ENCODE data around the gene SDF4.

Gene SDF4

DNA sequence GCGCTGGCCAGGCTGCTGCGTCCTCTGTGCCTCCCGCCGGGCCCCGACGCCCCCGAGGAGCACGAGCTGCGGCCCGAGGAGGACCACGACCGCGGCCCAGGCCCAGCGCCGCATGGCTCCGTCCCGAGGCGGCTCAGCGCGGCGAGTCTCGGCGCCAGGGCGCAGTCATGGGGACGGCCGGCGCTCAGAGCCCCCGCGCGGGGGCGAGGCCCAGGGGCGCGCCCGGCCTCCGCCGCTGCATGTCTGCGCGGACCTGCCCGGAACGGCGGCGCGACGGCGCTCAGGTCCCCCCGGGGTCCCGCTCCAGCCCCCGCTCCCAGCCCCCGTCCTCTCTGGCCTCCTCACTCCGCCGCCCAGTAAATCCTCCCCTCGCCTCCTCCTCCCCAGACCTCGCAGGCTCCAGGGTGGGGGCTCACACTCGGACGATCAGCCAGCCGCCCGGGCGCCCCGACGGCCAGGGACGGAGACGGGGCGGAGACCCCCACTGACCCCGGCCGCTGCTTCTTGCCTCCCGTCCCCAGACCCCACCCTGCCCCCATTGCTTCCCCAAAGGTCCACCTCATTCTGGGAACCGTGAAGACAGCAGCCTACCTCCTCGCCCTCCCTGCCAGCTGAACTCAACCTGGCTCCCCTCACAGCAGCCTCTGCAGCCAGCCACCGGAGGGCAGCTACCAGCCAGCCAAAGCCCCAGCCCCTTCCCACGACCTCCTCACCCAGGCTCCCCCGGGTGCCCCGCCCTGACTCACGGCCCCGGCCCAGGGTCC is 15.0 kb upstream of the SDF4 start, which contains the start of gene C1QTNF12:
C1QTNF12 (minus strand) TSS at position 146 of the 764 bp plus-strand sequence; CDS start at position 114, 32 bp downstream.
- H3K4me3 ChIP-seq (ENCODE audit: control insufficient read depth, low read depth, low read length) = no peak within 1 kb of the TSS
- no peak for DNase-seq (ENCODE audit: low read depth)
- TF ChIP-seq, protein P1, sequence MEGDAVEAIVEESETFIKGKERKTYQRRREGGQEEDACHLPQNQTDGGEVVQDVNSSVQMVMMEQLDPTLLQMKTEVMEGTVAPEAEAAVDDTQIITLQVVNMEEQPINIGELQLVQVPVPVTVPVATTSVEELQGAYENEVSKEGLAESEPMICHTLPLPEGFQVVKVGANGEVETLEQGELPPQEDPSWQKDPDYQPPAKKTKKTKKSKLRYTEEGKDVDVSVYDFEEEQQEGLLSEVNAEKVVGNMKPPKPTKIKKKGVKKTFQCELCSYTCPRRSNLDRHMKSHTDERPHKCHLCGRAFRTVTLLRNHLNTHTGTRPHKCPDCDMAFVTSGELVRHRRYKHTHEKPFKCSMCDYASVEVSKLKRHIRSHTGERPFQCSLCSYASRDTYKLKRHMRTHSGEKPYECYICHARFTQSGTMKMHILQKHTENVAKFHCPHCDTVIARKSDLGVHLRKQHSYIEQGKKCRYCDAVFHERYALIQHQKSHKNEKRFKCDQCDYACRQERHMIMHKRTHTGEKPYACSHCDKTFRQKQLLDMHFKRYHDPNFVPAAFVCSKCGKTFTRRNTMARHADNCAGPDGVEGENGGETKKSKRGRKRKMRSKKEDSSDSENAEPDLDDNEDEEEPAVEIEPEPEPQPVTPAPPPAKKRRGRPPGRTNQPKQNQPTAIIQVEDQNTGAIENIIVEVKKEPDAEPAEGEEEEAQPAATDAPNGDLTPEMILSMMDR (IDR thresholded peaks at IDR 0.05; ENCODE audit: control insufficient read depth, insufficient read depth, low read depth, low read length, missing control alignments) = no peak

DNA sequence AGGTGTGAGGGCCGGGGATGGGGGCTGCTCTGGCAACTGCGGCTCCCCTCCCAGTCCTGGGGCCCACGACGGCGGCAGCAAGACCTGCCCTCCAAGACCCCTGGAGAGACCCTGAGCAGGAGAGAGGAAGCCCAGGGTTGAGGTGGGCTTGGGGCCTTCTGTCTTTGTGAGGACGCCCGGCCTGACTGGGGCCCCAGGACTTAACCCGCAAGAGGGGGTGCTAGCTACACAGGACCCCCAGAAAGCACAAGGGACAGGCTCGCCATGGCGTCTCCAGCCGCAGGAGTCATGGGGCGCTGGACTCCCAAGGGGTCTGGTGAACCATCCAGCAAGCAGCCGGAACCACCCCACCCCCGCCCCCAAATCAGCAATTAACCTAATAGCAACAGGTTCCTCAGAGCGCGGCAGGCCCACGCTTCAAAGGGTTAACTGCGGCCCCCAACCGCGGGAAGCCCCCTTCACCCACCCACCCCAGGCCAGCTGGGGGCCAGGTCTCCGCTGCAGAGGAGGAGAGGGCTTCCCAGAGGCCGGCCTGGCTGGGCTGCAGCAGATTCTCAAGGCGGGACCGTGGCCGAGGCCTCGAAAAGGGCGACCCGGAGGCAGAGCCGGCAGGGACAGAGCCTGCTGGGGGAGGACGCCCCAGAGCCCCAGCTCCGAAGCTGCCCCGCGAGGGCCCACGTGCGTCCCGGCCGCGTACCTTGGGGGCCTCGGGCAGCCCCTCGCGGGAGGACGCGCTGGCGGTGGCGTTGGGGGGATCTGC is 14.2 kb upstream of the SDF4 start:
- TF ChIP-seq, protein P1 (IDR thresholded peaks at IDR 0.05; ENCODE audit: control insufficient read depth, insufficient read depth, low read depth, low read length, missing control alignments) = no peak
- no peak for DNase-seq (ENCODE audit: low read depth)
- H3K4me3 ChIP-seq (ENCODE audit: control insufficient read depth, low read depth, low read length) = no peak overlapping the region

DNA sequence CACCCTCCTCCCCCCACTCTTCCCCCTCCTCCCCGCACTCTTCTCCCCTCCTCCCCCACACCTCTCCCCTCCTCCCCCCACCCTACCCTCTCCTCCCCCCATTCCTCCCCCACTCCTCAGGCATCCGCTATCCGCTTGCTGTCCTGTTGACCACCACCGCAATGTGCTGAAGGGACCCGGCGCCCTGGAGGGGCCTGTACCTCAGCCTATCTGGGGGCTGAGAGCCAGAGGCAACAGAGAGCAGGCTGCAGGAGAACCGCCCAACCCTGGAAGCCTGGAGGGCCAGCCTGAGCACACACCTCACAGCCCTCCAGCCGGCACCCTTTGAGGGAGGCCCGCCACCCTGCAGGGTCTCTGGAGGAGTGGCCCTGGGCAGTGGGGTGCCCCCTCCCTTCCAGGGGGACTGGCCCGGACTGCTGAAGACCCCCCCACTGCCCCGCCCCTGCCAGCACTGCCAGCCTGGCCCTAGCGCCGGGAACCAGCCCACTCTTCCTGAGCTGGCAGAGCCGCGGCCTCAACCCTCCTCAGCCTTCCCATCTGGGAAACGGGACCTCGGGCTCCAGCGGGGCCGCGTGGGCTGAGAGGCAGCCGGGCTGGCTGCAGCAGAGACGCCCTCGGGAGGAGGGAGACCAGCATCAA is 13.5 kb upstream of the SDF4 start:
- TF ChIP-seq, protein P1 (IDR thresholded peaks at IDR 0.05; ENCODE audit: control insufficient read depth, insufficient read depth, low read depth, low read length, missing control alignments) = no peak
- no peak for DNase-seq (ENCODE audit: low read depth)
- H3K4me3 ChIP-seq (ENCODE audit: control insufficient read depth, low read depth, low read length) = no peak overlapping the region

DNA sequence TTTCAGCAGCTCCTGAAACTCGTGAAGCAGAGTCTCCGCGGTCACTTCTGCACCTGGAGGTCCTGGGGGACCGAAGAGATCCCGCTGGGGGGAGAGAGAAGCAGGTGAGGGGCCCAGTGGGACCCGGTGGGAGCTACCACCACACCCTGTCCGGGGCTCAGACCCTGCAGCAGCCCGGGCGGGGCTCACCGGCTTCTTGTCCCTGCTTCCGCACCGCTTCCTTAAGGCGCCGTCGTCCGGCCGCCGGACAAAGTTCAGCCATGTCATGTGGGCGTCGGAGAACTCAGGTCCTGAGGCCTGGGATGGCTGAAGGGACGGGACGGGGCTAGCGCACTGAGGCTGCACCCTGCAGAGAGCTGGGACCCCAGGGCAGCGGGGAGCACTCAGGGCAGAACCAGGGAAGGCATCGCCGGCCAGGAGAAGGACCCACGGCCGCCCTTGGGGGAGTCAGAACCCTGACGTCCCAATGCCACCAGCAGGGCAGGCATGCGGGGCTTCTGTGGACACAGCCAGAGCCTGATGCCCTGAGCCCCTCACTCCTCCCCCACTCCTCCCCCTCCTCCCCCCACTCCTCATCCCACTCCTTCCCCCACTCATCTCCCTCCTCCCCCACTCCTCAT is 12.5 kb upstream of the SDF4 start:
- H3K4me3 ChIP-seq (ENCODE audit: control insufficient read depth, low read depth, low read length) = no peak overlapping the region
- no peak for DNase-seq (ENCODE audit: low read depth)

DNA sequence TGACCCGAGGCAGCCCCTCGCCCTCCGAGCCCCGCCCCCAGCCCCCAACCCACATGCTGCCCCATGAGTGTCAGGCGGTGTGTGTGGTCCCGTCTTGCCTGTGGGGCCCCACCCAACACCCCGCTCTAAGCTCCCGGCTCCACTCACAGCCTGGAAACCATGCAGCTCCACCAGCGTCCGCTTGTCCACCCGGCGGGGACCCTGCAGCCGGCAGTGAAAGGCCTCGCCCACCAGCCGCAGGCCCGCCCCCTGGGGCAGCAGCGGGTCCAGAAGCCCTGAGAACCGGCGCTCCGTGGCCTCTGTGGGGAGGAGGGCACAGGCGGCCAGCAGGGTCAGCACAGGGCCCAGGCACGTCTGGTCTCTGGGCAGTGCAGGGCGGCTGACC is 12.0 kb upstream of the SDF4 start:
- TF ChIP-seq, protein P1 (IDR thresholded peaks at IDR 0.05; ENCODE audit: control insufficient read depth, insufficient read depth, low read depth, low read length, missing control alignments) = no peak
- no peak for DNase-seq (ENCODE audit: low read depth)
- H3K4me3 ChIP-seq (ENCODE audit: control insufficient read depth, low read depth, low read length) = no peak overlapping the region

More for the DNA sequence above, 12.5 kb upstream of the SDF4 start:
- TF ChIP-seq, protein P1 (IDR thresholded peaks at IDR 0.05; ENCODE audit: control insufficient read depth, insufficient read depth, low read depth, low read length, missing control alignments) = no peak

DNA sequence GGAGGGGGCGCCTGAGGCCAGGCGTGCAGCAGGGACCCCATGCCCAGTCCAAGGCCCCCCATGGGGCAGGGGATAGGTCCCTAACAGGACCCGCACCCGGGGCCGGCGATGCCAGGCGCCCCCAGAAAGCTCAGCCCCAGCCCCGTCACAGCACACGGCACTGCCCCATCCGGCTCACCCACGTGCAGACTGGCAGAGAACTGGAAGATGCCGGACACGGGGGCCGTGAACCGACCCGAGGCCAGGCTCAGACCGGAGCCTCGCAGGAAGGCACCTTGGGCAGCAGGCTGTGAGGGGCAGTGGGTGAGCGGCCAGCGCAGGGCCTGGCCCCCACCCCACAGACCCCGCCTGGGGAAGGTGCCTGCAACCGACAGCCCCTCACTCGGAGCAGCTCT is 11.5 kb upstream of the SDF4 start:
- H3K4me3 ChIP-seq (ENCODE audit: control insufficient read depth, low read depth, low read length) = no peak overlapping the region
- no peak for DNase-seq (ENCODE audit: low read depth)
- TF ChIP-seq, protein P1 (IDR thresholded peaks at IDR 0.05; ENCODE audit: control insufficient read depth, insufficient read depth, low read depth, low read length, missing control alignments) = no peak
